ENCODE results near the gene BBOF1.
A peak's percentile ranks its signal among the peaks of the same experiment; 100 is the strongest.

DNA sequence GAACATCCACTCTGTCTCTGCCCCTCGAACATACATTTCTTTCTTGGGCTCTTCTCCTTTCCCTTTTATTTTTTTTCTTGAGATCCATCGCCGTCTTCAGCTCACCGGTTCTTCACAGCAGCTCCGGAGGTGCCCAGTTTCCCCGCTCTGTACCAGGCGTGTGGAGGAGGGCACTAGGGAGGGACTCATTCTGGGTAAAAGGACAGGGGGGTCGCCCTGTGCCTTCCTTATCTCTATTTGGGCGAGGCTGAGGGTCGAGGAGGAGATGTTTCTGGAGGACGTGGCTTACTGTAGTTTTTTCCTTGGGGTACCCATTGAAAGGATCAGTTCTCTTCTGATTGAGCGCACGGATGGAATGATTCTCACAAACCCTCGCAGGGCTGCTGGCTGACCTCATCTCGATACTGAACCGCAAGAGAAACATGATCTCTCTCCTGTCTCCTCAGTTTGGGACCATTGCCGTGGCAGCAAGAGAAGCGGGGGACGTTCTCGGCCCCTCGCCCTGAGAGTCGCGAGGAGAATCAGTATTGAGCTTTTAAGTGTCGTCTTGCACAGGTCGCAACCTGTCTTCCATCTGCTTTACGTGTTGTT lies 66.0 kb downstream of the BBOF1 start:
- TF ChIP-seq POLR2A (IDR thresholded peaks at IDR 0.05; ENCODE audit: low read depth, low read length) (peak; percentile 57; the same call in 1 of the 2 replicates), POLR2AphosphoS5 (IDR thresholded peaks at IDR 0.05; ENCODE audit: low read depth, low read length) (peak; percentile 25; the same call in 1 of the 2 replicates), TAF1 (IDR thresholded peaks at IDR 0.05; ENCODE audit: low read depth, low read length) (peak; percentile 13), SPI1 (IDR thresholded peaks at IDR 0.05; ENCODE audit: low read depth, low read length) (0 out of 2 replicates have a peak, but pooled peaks have one; percentile 17)
